ENCODE measurements around the gene ZNG1F.
"Not testable (repeated sequence)": the region's sequence is repeated elsewhere in the genome, so short reads cannot be mapped to it uniquely, and the experiment has no call there.

DNA sequence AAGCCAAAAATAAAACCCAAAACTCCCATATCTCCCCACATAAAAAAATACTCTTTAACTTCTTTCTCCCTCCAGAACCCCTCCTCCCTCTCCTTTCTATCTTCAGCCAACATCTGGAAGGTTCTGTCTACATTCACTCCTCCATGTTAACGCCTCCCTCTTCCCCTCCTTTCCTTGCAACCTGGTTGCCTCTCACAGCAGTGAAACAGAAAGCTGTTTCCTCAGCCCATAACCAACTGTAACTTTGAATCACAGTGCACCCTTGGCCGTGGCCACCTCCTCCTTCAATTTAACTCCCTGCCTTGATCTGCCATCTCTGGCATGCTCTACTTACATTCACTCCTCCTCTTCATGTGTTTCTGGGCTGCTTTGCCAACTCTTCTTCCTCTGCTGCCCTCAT is 94.1 kb downstream of the ZNG1F start:
- not testable (repeated sequence) for TF ChIP-seq YY1 (IDR thresholded peaks at IDR 0.05; ENCODE audit: insufficient read depth, insufficient read length); SUZ12 (IDR thresholded peaks at IDR 0.05; ENCODE audit: extremely low read depth, insufficient read depth, insufficient read length)
